C4-2B (cell line): ENCODE data around the gene ACVR2B.

Source experiments
- ZFX ChIP-seq: fragments of 450-650 bp; IDR thresholded peaks from 2 replicates; pipeline ENCODE4 v1.6.1; 2017
- TF ChIP-seq, protein P1 (sequence below): fragments of 450-650 bp; conservative IDR thresholded peaks from 2 replicates; pipeline ENCODE4 v1.5.1; 2017; ENCODE audit warnings: mild to moderate bottlenecking

DNA sequence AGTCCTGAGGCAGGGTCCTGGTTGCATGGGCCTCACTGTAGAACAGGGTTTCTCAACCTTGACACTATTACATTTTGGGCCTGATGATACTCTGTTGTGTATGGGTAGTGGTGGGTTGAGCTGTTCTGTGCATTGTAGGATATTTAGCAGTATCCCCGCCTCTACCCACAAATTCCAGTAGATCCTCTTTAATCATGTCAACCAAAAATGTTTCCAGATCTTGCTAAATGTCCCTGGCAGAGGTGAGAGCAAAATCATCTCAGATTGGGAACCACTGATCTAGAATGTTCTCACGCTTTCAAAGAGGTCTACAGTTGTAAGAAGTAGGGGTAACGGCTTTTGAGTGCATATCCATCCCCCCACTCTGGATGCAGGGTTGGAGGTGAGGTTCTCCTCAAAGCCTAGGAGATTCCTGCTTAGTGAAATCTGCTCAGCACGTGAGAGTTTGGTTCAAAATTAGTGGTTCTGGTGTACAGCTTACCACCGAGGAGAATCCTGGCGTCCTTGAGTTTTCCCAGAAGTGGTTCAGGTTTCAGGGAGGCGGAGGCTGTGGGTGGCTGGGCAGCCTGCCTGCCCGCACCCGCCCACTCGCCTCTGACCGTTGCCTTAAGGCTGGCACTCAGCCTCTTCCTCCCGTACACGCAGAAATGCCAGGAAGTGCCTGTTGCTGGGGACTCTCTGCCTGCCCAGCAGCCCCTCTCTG is 5.3 kb downstream of the ACVR2B start:
- TF ChIP-seq, protein P1, sequence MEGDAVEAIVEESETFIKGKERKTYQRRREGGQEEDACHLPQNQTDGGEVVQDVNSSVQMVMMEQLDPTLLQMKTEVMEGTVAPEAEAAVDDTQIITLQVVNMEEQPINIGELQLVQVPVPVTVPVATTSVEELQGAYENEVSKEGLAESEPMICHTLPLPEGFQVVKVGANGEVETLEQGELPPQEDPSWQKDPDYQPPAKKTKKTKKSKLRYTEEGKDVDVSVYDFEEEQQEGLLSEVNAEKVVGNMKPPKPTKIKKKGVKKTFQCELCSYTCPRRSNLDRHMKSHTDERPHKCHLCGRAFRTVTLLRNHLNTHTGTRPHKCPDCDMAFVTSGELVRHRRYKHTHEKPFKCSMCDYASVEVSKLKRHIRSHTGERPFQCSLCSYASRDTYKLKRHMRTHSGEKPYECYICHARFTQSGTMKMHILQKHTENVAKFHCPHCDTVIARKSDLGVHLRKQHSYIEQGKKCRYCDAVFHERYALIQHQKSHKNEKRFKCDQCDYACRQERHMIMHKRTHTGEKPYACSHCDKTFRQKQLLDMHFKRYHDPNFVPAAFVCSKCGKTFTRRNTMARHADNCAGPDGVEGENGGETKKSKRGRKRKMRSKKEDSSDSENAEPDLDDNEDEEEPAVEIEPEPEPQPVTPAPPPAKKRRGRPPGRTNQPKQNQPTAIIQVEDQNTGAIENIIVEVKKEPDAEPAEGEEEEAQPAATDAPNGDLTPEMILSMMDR, result no peak
- no peak for TF ChIP-seq ZFX
